GM12892 (cell line): ENCODE measurements around the gene PNPO.

ENCODE experiments used
- POLR2A ChIP-seq: IDR thresholded peaks from 2 replicates; pipeline ENCODE4 v1.6.1; 2011; ENCODE audit warnings: low read depth, low read length, control low read depth
- POLR2AphosphoS5 ChIP-seq: IDR thresholded peaks from 2 replicates; pipeline ENCODE4 v1.6.1; 2011; ENCODE audit warnings: low read depth, low read length, control low read depth

DNA sequence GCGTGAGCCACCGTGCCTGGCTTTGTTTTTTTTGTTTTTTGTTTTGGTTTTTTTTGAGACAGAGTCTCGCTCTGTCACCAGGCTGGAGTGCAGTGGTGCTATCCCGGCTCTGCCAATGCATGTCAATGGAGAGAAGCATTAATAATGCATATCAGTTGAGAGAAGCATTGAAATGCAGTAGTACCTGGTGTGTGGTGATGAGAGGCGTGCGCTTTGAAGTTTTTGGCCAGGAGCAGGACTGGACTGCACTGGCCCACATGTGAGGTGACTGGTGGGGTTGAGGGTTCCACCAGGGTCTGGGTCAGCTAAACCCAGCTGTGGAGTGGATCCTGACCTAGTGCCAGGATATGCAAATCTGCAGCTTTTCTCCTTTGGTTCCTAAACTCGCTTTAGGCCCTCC lies 39.9 kb upstream of the PNPO start:
- TF ChIP-seq POLR2A (no peak), POLR2AphosphoS5 (no peak)
